Measurements from ENCODE around the gene GRB14.

DNA sequence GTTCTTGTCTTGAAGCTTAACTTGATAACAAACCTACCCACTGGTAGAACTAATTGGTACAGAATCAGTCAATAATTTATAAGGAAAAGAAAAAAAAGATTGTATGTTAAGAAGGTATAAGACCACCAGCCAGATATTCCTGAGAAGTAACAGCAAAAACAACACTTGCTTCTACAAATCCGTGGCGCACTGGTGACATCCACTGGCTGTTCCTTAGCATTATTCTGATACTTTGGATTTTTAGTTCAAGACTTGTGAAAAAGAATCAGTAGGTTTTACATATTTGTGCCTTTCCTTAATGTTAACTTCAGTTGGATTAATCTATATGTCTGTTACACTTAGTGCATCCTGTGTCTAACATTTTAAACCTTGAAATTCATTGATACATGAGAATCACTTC is 141.8 kb downstream of the GRB14 start:
- TF ChIP-seq POLR2A (IDR thresholded peaks at IDR 0.05): no peak
- TF ChIP-seq, protein P1, sequence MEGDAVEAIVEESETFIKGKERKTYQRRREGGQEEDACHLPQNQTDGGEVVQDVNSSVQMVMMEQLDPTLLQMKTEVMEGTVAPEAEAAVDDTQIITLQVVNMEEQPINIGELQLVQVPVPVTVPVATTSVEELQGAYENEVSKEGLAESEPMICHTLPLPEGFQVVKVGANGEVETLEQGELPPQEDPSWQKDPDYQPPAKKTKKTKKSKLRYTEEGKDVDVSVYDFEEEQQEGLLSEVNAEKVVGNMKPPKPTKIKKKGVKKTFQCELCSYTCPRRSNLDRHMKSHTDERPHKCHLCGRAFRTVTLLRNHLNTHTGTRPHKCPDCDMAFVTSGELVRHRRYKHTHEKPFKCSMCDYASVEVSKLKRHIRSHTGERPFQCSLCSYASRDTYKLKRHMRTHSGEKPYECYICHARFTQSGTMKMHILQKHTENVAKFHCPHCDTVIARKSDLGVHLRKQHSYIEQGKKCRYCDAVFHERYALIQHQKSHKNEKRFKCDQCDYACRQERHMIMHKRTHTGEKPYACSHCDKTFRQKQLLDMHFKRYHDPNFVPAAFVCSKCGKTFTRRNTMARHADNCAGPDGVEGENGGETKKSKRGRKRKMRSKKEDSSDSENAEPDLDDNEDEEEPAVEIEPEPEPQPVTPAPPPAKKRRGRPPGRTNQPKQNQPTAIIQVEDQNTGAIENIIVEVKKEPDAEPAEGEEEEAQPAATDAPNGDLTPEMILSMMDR (IDR thresholded peaks at IDR 0.05): peak in 3 of 4 experiments; percentile 7 to 33 (median 10)

Measured in uterus (tissue), 2 donors.